Astrocyte of the spinal cord (primary cell): ENCODE measurements around the gene DFFA.

Experiments
- DNase-seq: peaks from one replicate; pipeline ENCODE4 v3.0.0; 2011; ENCODE audit warnings: low read depth, low spot score
- H3K4me3 ChIP-seq: 2 replicates; pipeline ENCODE4 v1.5.1; 2011; ENCODE audit warnings: low read depth, mild to moderate bottlenecking, low read length, moderate library complexity
- CTCF ChIP-seq: IDR thresholded peaks from 2 replicates; pipeline ENCODE4 v1.5.1; 2012; ENCODE audit warnings: low read depth, mild to moderate bottlenecking, low read length, inconsistent platforms
- in situ Hi-C: cut with HindIII; loops from 2 replicates; pipeline ENCODE4 v1.10.0; 2017; ENCODE audit warnings: low sequenced_read_pairs

The DFFA gene

GRCh38 chr1:10516925-10517676 is 44.8 kb upstream of the DFFA start:
- DNase-seq = no peak
- H3K4me3 ChIP-seq = no peak overlapping the region
- TF ChIP-seq CTCF = no peak
- in situ Hi-C loops = no loop called here

GRCh38 chr1:10515976-10516750 is 43.8 kb upstream of the DFFA start:
- H3K4me3 ChIP-seq = no peak overlapping the region
- no peak for TF ChIP-seq CTCF
- in situ Hi-C loops = no loop called here
- DNase-seq = no peak

GRCh38 chr1:10515301-10515975 is 43.1 kb upstream of the DFFA start:
- in situ Hi-C loops = no loop called here
- no peak for DNase-seq
- TF ChIP-seq CTCF = no peak
- no peak overlapping the region for H3K4me3 ChIP-seq

GRCh38 chr1:10514490-10515235 is 42.3 kb upstream of the DFFA start:
- H3K4me3 ChIP-seq = no peak overlapping the region
- peak; percentile 63 for TF ChIP-seq CTCF
- in situ Hi-C loops = no loop called here
- DNase-seq = peak; percentile 36

GRCh38 chr1:10513199-10513598 is 40.9 kb upstream of the DFFA start:
- no peak for DNase-seq
- H3K4me3 ChIP-seq = no peak overlapping the region
- in situ Hi-C loops = no loop called here
- no peak for TF ChIP-seq CTCF

- H3K4me3 ChIP-seq = no peak overlapping the region
- no peak for DNase-seq
- in situ Hi-C loops = no loop called here
- TF ChIP-seq CTCF = no peak
These were observed 39.2 kb upstream of the DFFA start for GRCh38 chr1:10511494-10511885.
